ENCODE results near the gene OSBPL6. TPM values are rescaled to one million over a fixed set of nuclear protein-coding genes. Genes with fewer than 3 reads are reported as not detected.
A peak's percentile ranks its signal among the peaks of the same experiment; 100 is the strongest.

Gene OSBPL6
- total and polyA plus RNA-seq, 5 donors: 2.3 to 8.2 (median 7.2) TPM

DNA sequence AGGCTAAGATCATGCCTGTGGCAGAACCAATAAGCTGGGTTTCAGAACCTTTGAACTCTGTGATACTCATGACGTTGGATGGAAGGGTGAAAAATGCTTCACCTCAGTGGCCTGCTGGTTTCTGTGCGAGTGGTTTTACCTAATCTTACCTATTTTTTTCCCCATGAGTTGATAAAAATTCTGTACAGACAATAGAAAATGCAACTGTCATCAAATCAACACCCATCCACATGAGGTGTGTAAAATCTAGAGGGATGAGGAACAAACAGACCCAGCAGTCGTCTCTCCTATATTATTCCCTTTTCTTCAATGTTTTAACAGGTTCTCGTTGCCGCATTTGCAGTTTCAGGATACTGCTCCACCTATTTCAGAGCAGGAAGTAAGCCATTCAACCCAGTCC lies 189.4 kb downstream of the OSBPL6 start:
- ATAC-seq (no peak), DNase-seq (no peak)
- Histone ChIP-seq H3K27me3 (ENCODE audit: control insufficient read depth, insufficient read depth) (no peaks in the 10 kb centered on the region), H3K4me1 (ENCODE audit: control insufficient read depth, insufficient read depth, low read length) (no peaks in the 10 kb centered on the region), H3K27ac (ENCODE audit: low read length) (no peak overlapping the region), H3K4me3 (ENCODE audit: low read length) (no peak overlapping the region), H3K9me3 (ENCODE audit: control insufficient read depth, low read length) (no peaks in the 10 kb centered on the region)
- intact Hi-C loops (cut with DNase I): no loop called here
- WGBS: 87% methylated on average over 5 of the region's 5 CpGs

GRCh38 chr2:178385595-178386148 lies 191.4 kb downstream of the OSBPL6 start:
- no peak for ATAC-seq

GRCh38 chr2:178386986-178387597 lies 192.8 kb downstream of the OSBPL6 start:
- H3K27me3 ChIP-seq (ENCODE audit: control insufficient read depth, insufficient read depth): no peaks in the 10 kb centered on the region
- DNase-seq (no peak), ATAC-seq (no peak)
- 75% methylated on average over 1 of the region's 1 CpG for WGBS
- no peak overlapping the region for H3K4me3 ChIP-seq (ENCODE audit: low read length)
- no peak overlapping the region for H3K27ac ChIP-seq (ENCODE audit: low read length)
- intact Hi-C loops (cut with DNase I): no loop called here
- H3K9me3 ChIP-seq (ENCODE audit: control insufficient read depth, low read length): no peaks in the 10 kb centered on the region
- no peaks in the 10 kb centered on the region for H3K4me1 ChIP-seq (ENCODE audit: control insufficient read depth, insufficient read depth, low read length)

More at GRCh38 chr2:178385595-178386148, 191.4 kb downstream of the OSBPL6 start:
- no peaks in the 10 kb centered on the region for H3K9me3 ChIP-seq (ENCODE audit: control insufficient read depth, low read length)
- intact Hi-C loops (cut with DNase I): no loop called here
- H3K27me3 ChIP-seq (ENCODE audit: control insufficient read depth, insufficient read depth): no peaks in the 10 kb centered on the region
- no peak overlapping the region for H3K27ac ChIP-seq (ENCODE audit: low read length)
- no peaks in the 10 kb centered on the region for H3K4me1 ChIP-seq (ENCODE audit: control insufficient read depth, insufficient read depth, low read length)
- WGBS: 75% methylated on average over 4 of the region's 4 CpGs
- no peak overlapping the region for H3K4me3 ChIP-seq (ENCODE audit: low read length)
- no peak for DNase-seq

GRCh38 chr2:178388287-178388686 lies 194.0 kb downstream of the OSBPL6 start:
- DNase-seq (no peak), ATAC-seq (no peak)
- Histone ChIP-seq H3K9me3 (ENCODE audit: control insufficient read depth, low read length) (no peaks in the 10 kb centered on the region), H3K27ac (ENCODE audit: low read length) (no peak overlapping the region), H3K4me3 (ENCODE audit: low read length) (no peak overlapping the region), H3K27me3 (ENCODE audit: control insufficient read depth, insufficient read depth) (no peaks in the 10 kb centered on the region), H3K4me1 (ENCODE audit: control insufficient read depth, insufficient read depth, low read length) (no peaks in the 10 kb centered on the region)
- 92% methylated on average over 7 of the region's 7 CpGs for WGBS
- intact Hi-C loops (cut with DNase I): no loop called here

DNA sequence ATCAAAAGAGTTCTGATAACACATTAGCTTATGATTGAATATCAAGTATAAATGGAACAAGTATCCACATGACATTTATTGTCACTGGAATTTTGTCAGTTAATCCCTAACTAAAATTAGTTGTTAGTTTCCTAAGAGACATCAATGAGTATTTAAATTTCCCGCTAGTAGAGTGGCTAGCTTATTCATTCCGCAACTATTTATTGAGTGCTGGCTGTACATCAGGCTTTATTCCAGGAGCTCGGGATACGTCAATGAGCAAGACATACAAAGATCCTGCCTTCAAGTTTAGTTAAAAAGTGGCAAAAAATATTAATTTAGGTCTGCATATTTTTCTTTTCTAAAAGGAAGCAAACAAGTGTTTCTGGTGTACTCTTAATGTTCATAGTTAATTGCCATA lies 197.4 kb downstream of the OSBPL6 start:
- Histone ChIP-seq H3K4me3 (ENCODE audit: low read length) (no peak overlapping the region), H3K27ac (ENCODE audit: low read length) (no peak overlapping the region), H3K9me3 (ENCODE audit: control insufficient read depth, low read length) (no peaks in the 10 kb centered on the region), H3K4me1 (ENCODE audit: control insufficient read depth, insufficient read depth, low read length) (no peaks in the 10 kb centered on the region), H3K27me3 (ENCODE audit: control insufficient read depth, insufficient read depth) (no peaks in the 10 kb centered on the region)
- 93% methylated on average over 4 of the region's 4 CpGs for WGBS
- DNase-seq (no peak), ATAC-seq (no peak)
- intact Hi-C loops (cut with DNase I): loop anchor here in 1 of 4 donors (10.0 kb wide), 1 partner anchor 267 kb away; no protein-coding TSS in a partner anchor

DNA sequence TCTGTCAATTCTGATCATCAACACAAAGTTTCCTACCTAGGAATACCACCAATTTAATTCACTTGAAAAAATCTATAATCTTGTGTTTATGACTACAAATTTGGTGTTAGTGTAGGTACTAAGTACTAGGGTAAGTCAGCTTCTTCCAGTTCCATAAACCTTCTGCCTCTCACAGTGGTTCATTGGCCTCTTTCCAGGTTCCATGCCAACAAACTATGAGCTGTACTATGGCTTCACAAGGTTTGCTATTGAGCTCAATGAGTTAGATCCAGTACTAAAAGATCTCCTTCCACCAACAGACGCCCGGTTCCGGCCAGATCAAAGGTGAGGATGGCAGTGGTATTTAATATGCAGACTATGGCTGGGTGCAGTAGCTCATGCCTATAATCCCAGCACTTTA lies 197.9 kb downstream of the OSBPL6 start:
- Histone ChIP-seq H3K4me1 (ENCODE audit: control insufficient read depth, insufficient read depth, low read length) (no peaks in the 10 kb centered on the region), H3K27me3 (ENCODE audit: control insufficient read depth, insufficient read depth) (no peaks in the 10 kb centered on the region), H3K4me3 (ENCODE audit: low read length) (no peak overlapping the region), H3K9me3 (ENCODE audit: control insufficient read depth, low read length) (no peaks in the 10 kb centered on the region), H3K27ac (ENCODE audit: low read length) (no peak overlapping the region)
- intact Hi-C loops (cut with DNase I): loop anchor here in 1 of 4 donors (10.0 kb wide), 1 partner anchor 267 kb away; no protein-coding TSS in a partner anchor
- no peak for ATAC-seq
- WGBS: 94% methylated on average over 3 of the region's 3 CpGs
- no peak for DNase-seq

DNA sequence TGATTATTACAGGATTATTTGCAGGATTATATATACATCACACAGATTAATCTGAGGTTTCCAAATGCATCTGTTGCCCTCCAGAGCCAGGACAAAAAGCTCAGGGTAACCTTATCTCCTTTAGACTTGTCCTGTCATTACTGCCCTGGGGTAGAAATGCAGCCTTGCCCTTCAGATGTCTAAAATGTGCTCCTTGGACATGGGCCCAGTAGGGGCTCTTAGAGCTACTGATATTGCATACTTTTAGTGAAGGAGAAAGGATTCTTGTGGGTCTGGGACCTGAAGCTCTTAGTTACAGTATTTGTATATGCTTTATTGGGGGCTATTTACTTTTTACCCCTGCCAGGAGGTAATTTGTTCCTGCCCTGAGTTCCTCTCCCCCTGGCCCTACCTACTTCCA lies 200.5 kb downstream of the OSBPL6 start:
- no peaks in the 10 kb centered on the region for H3K9me3 ChIP-seq (ENCODE audit: control insufficient read depth, low read length)
- no peak for ATAC-seq
- H3K27ac ChIP-seq (ENCODE audit: low read length): no peak overlapping the region
- H3K4me3 ChIP-seq (ENCODE audit: low read length): no peak overlapping the region
- H3K27me3 ChIP-seq (ENCODE audit: control insufficient read depth, insufficient read depth): no peaks in the 10 kb centered on the region
- H3K4me1 ChIP-seq (ENCODE audit: control insufficient read depth, insufficient read depth, low read length): no peaks in the 10 kb centered on the region
- intact Hi-C loops (cut with DNase I): loop anchor here in 1 of 4 donors (10.0 kb wide), 1 partner anchor 270 kb away; no protein-coding TSS in a partner anchor
- no peak for DNase-seq

- Histone ChIP-seq H3K27me3 (ENCODE audit: control insufficient read depth, insufficient read depth) (no peaks in the 10 kb centered on the region), H3K27ac (ENCODE audit: low read length) (no peak overlapping the region), H3K4me3 (ENCODE audit: low read length) (no peak overlapping the region), H3K9me3 (ENCODE audit: control insufficient read depth, low read length) (no peaks in the 10 kb centered on the region), H3K4me1 (ENCODE audit: control insufficient read depth, insufficient read depth, low read length) (no peaks in the 10 kb centered on the region)
- 83% methylated on average over 2 of the region's 2 CpGs for WGBS
- ATAC-seq (no peak), DNase-seq (no peak)
- intact Hi-C loops (cut with DNase I): loop anchor here in 1 of 4 donors (10.0 kb wide), 1 partner anchor 270 kb away; no protein-coding TSS in a partner anchor
Measured at GRCh38 chr2:178395295-178395694, 201.0 kb downstream of the OSBPL6 start.

DNA sequence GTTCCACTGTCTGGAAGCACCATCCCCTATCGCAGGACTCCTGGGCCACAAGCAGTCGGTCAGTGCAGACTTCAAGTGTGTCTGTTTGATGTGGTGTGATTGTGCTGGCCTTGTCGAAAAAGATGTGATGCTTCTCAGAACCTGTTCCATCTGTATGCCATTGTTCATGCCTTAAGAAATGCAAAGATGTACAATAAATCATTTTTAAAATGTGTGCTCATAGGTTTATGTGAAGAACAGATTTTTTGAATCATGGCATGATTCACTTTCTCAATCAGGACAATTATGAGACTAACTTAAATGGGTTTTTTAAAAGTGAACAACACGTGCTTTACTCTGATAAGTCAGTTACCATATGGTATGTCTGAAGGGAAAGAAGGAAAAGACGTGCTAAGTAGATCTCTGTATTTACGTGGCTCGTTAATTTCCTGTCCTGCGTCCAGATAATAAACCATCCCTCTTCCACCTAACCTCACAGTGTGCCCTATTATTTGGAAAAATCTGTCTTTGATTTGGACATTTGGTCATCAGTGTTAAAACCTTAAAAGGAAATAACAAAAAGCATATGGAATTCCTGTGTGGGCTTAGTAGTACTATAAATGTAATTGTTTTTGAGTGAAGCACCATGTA lies 201.7 kb downstream of the OSBPL6 start:
- Histone ChIP-seq H3K27me3 (ENCODE audit: control insufficient read depth, insufficient read depth) (no peaks in the 10 kb centered on the region), H3K9me3 (ENCODE audit: control insufficient read depth, low read length) (no peaks in the 10 kb centered on the region), H3K4me1 (ENCODE audit: control insufficient read depth, insufficient read depth, low read length) (no peaks in the 10 kb centered on the region), H3K27ac (ENCODE audit: low read length) (no peak overlapping the region), H3K4me3 (ENCODE audit: low read length) (no peak overlapping the region)
- 75% methylated on average over 8 of the region's 8 CpGs for WGBS
- intact Hi-C loops (cut with DNase I): loop anchor here in 1 of 4 donors (10.0 kb wide), 1 partner anchor 271 kb away; no protein-coding TSS in a partner anchor
- DNase-seq: no peak
- no peak for ATAC-seq

DNA sequence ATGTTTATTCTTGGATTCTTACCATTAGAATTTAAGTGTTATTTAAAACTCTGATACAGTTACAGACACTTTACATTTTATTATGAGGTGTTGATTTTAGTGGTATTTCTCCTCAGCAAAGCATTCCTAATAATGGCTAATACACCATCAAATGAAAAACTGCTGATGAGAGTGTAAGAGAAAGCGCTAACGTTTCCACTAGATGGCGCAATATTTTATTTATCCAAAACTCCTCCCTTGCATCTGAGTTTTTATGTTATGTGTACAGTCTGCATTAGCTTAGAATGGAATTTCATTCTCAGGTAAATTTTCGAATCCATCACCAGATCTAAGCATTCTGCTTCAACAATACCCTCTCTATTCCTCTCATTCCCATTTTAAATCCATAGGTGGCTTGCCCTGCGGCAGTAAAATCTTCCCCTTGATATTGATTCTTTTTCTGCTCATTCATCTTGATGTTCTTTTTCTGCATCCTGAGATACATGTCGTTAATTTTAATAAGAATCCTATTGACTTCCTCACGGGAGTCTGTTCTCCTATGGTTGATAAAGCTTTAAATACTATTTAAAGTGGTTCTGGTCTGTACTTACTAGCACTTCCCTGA lies 202.8 kb downstream of the OSBPL6 start:
- 14% methylated on average over 7 of the region's 7 CpGs for WGBS
- no peak for DNase-seq
- intact Hi-C loops (cut with DNase I): loop anchor here in 1 of 4 donors (10.0 kb wide), 1 partner anchor 272 kb away; no protein-coding TSS in a partner anchor

DNA sequence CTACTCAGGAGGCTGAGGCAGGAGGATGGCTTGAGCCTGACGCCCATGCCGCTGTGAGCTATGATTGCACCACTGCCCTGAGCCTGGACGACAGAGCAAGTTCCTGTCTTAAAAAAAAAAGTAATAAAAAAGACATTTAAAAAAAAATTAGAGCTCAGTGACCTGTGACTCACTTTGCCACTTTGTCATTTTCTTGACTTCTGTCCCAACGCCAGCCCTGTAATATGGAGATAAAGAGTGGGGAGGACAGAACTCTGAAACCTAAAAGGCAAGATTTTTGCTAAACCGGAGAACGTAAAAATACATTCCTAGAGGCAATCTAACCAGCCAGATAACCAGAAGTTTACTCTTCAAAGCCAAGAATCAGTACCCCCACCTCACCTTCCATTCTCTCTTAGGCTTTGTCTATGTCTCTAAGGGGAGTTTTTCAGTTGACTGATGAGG lies 207.7 kb downstream of the OSBPL6 start:
- no peak for ATAC-seq
- Histone ChIP-seq H3K4me3 (ENCODE audit: low read length) (no peak overlapping the region), H3K4me1 (ENCODE audit: control insufficient read depth, insufficient read depth, low read length) (no peaks in the 10 kb centered on the region), H3K27me3 (ENCODE audit: control insufficient read depth, insufficient read depth) (no peaks in the 10 kb centered on the region), H3K27ac (ENCODE audit: low read length) (no peak overlapping the region), H3K9me3 (ENCODE audit: control insufficient read depth, low read length) (no peaks in the 10 kb centered on the region)
- intact Hi-C loops (cut with DNase I): no loop called here
- no peak for DNase-seq
- WGBS: 70% methylated on average over 6 of the region's 6 CpGs

More for the DNA sequence above, 202.8 kb downstream of the OSBPL6 start:
- H3K4me1 ChIP-seq (ENCODE audit: control insufficient read depth, insufficient read depth, low read length): no peaks in the 10 kb centered on the region
- no peaks in the 10 kb centered on the region for H3K27me3 ChIP-seq (ENCODE audit: control insufficient read depth, insufficient read depth)
- H3K27ac ChIP-seq (ENCODE audit: low read length): no peak overlapping the region
- no peak overlapping the region for H3K4me3 ChIP-seq (ENCODE audit: low read length)
- no peaks in the 10 kb centered on the region for H3K9me3 ChIP-seq (ENCODE audit: control insufficient read depth, low read length)
- ATAC-seq: peak; percentile 64 to 71
